BLaER1 (cell line): ENCODE measurements around the gene DSG1.

Source experiments
- H3K27ac ChIP-seq: shearing (Covaris generic); formaldehyde crosslinking; 2 replicates; pipeline ENCODE4 v1.8.1; 2022
- H3K27me3 ChIP-seq: shearing (Covaris generic); formaldehyde crosslinking; 2 replicates; pipeline ENCODE4 v1.8.1; 2022
- H3K36me3 ChIP-seq: shearing (Covaris generic); formaldehyde crosslinking; 2 replicates; pipeline ENCODE4 v1.8.1; 2022
- H3K4me1 ChIP-seq: shearing (Covaris generic); formaldehyde crosslinking; 2 replicates; pipeline ENCODE4 v1.8.1; 2022
- H3K4me2 ChIP-seq: shearing (Covaris generic); formaldehyde crosslinking; 2 replicates; pipeline ENCODE4 v1.8.1; 2022
- H3K4me3 ChIP-seq: shearing (Covaris generic); formaldehyde crosslinking; 2 replicates; pipeline ENCODE4 v1.8.1; 2022
- H3K9ac ChIP-seq: shearing (Covaris generic); formaldehyde crosslinking; 2 replicates; pipeline ENCODE4 v1.8.1; 2022
- H3K9me3 ChIP-seq: shearing (Covaris generic); formaldehyde crosslinking; 2 replicates; pipeline ENCODE4 v1.8.1; 2022
- H4K20me1 ChIP-seq: shearing (Covaris generic); formaldehyde crosslinking; 2 replicates; pipeline ENCODE4 v1.8.1; 2022
- Cebpa-rat ChIP-seq: shearing (Covaris generic); IDR thresholded peaks from 2 replicates; pipeline ENCODE4 v1.8.1; 2022

DSG1 gene

GRCh38 chr18:31386741-31387140 lies 68.8 kb downstream of the DSG1 start:
- no peaks in the 10 kb centered on the region for H3K4me1 ChIP-seq
- no peaks in the 10 kb centered on the region for H3K36me3 ChIP-seq
- H3K4me3 ChIP-seq, result no peak overlapping the region
- H3K27me3 ChIP-seq, result no peaks in the 10 kb centered on the region
- H3K9ac ChIP-seq, result no peak overlapping the region
- no peaks in the 10 kb centered on the region for H3K9me3 ChIP-seq
- no peak for TF ChIP-seq Cebpa-rat
- H3K27ac ChIP-seq, result no peak overlapping the region
- no peak overlapping the region for H3K4me2 ChIP-seq
- H4K20me1 ChIP-seq, result no peaks in the 10 kb centered on the region

DNA sequence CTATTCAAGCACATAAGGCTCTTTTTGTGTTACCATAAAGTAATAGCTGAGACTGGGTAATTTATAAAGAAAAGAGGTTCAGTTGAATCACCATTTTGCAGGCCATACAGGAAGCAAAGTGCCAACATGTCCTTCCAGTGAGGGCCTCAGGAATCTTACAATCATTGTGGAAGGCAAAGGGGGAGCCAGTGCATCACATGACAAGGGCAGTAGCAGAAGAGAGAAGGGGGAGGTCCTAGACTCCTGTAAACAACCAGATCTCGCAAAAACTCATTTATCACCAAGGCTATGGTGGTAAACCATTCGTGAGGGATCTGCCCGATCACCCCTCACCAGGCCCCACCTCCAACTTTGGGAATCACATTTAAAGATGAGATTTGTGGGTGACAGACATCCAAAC lies 75.3 kb downstream of the DSG1 start:
- Histone ChIP-seq H3K27me3 (no peaks in the 10 kb centered on the region), H4K20me1 (no peaks in the 10 kb centered on the region), H3K27ac (no peak overlapping the region), H3K36me3 (no peaks in the 10 kb centered on the region), H3K9ac (no peak overlapping the region), H3K4me1 (no peaks in the 10 kb centered on the region), H3K4me2 (no peak overlapping the region), H3K4me3 (no peak overlapping the region), H3K9me3 (no peaks in the 10 kb centered on the region)
- TF ChIP-seq Cebpa-rat, result no peak

DNA sequence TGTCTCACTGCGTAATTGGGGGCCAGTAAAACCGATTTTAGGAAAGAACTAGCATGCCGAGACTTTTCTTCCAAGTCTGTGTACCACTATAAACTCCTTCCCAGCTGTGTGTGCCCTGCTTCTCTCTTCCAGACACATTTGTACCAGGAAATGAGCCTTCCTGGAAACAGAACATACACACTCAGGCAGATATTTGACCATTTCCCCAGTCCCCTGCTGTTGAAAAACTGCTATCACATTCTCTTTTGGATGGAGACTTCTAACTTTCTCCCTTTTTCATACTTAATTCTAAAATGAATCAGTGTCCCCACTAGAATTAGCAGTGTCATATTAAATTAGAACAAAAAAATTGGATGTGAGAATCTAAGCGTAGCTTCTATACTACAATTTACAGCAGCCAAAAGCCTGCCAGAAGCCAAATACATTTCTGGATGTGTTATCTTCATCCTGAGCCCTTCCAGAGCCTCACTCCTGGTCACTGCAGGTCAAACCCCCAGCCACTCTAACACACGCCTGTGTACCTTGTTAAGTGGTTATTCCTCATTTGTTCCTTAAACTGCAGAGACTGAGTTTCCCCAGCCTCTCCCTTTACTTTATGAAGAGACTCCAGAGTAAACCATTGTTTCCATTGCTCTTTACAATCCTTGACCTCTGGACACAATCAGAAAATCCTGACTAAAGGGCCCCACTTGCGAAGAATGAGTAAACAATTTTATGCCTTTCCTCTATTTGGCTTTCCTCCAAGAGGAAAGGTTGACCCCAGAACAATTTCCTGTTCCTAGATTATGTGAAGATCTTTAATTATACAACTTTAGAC lies 79.0 kb downstream of the DSG1 start:
- H3K4me2 ChIP-seq, result no peak overlapping the region
- H3K4me1 ChIP-seq, result no peaks in the 10 kb centered on the region
- no peak overlapping the region for H3K4me3 ChIP-seq
- no peak for TF ChIP-seq Cebpa-rat
- H3K9me3 ChIP-seq, result no peaks in the 10 kb centered on the region
- no peak overlapping the region for H3K9ac ChIP-seq
- no peak overlapping the region for H3K27ac ChIP-seq
- no peaks in the 10 kb centered on the region for H3K36me3 ChIP-seq
- H4K20me1 ChIP-seq, result no peaks in the 10 kb centered on the region
- H3K27me3 ChIP-seq, result no peaks in the 10 kb centered on the region

DNA sequence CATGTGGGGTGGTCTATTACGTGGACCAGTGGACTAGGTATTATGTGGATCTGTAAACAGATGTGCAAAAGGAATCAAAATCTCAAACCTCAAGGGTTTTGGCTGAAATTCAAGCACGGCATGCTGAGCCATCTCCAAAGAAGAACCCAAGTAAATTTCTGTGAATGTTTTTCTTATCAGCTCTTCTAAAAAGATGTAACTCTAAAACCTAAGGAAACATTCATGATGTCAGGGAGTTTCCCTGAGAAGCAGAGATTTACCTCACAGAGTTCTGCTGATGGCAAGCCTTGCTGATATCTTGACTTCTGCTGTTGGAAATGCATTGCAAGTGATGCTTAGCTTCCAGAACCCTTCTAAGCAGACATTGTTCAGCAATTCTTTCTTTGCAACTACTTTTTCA lies 80.2 kb downstream of the DSG1 start:
- Histone ChIP-seq H3K27me3 (no peaks in the 10 kb centered on the region), H3K9me3 (no peaks in the 10 kb centered on the region), H4K20me1 (no peaks in the 10 kb centered on the region), H3K27ac (no peak overlapping the region), H3K4me2 (no peak overlapping the region), H3K4me1 (no peaks in the 10 kb centered on the region), H3K36me3 (no peaks in the 10 kb centered on the region), H3K9ac (no peak overlapping the region), H3K4me3 (no peak overlapping the region)
- no peak for TF ChIP-seq Cebpa-rat

GRCh38 chr18:31399306-31400032 lies 81.5 kb downstream of the DSG1 start:
- Histone ChIP-seq H3K9ac (no peak overlapping the region), H3K27ac (no peak overlapping the region), H3K27me3 (no peaks in the 10 kb centered on the region), H3K36me3 (no peaks in the 10 kb centered on the region), H3K4me3 (no peak overlapping the region), H3K4me2 (no peak overlapping the region), H4K20me1 (no peaks in the 10 kb centered on the region), H3K4me1 (no peaks in the 10 kb centered on the region), H3K9me3 (no peaks in the 10 kb centered on the region)
- no peak for TF ChIP-seq Cebpa-rat

- no peaks in the 10 kb centered on the region for H3K36me3 ChIP-seq
- no peak overlapping the region for H3K4me3 ChIP-seq
- no peaks in the 10 kb centered on the region for H3K27me3 ChIP-seq
- no peak for TF ChIP-seq Cebpa-rat
- no peak overlapping the region for H3K9ac ChIP-seq
- H4K20me1 ChIP-seq, result no peaks in the 10 kb centered on the region
- no peak overlapping the region for H3K4me2 ChIP-seq
- H3K27ac ChIP-seq, result no peak overlapping the region
- H3K9me3 ChIP-seq, result no peaks in the 10 kb centered on the region
- H3K4me1 ChIP-seq, result no peaks in the 10 kb centered on the region
Measured at GRCh38 chr18:31401156-31402025, 83.4 kb downstream of the DSG1 start.

DNA sequence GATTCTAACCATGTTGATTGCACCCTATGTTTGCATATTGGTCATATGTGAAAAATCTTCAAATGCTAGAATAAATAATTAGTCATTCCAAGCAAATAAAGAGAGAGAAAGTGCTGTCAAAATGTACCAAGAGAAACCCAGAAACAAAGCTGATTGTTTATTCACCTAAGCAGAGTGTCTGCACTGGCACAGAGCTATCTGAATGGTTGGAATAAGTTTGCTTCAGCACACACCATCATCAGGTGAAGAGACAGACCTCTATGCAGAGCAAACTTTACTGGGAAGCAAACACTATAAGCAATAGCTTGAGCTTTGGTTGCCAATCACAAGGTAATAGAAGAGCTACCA lies 84.0 kb downstream of the DSG1 start:
- H3K9ac ChIP-seq, result no peak overlapping the region
- H3K9me3 ChIP-seq, result no peaks in the 10 kb centered on the region
- no peaks in the 10 kb centered on the region for H3K4me1 ChIP-seq
- H3K36me3 ChIP-seq, result no peaks in the 10 kb centered on the region
- H4K20me1 ChIP-seq, result no peaks in the 10 kb centered on the region
- TF ChIP-seq Cebpa-rat, result no peak
- H3K27me3 ChIP-seq, result no peaks in the 10 kb centered on the region
- no peak overlapping the region for H3K4me3 ChIP-seq
- H3K4me2 ChIP-seq, result no peak overlapping the region
- no peak overlapping the region for H3K27ac ChIP-seq

GRCh38 chr18:31403409-31403808 lies 85.4 kb downstream of the DSG1 start:
- Histone ChIP-seq H3K36me3 (no peaks in the 10 kb centered on the region), H3K4me3 (no peak overlapping the region), H3K4me2 (no peak overlapping the region), H3K27me3 (no peaks in the 10 kb centered on the region), H3K9me3 (no peaks in the 10 kb centered on the region), H3K4me1 (no peaks in the 10 kb centered on the region), H4K20me1 (no peaks in the 10 kb centered on the region), H3K27ac (no peak overlapping the region), H3K9ac (no peak overlapping the region)
- TF ChIP-seq Cebpa-rat, result no peak
